ENCODE data around the gene PLPP1.
A peak's percentile ranks its signal among the peaks of the same experiment; 100 is the strongest.

The PLPP1 gene

GRCh38 chr5:55534436-55535198, at the start of gene PLPP1:
PLPP1 (minus strand) TSS chr5:55534964; CDS start chr5:55534629, 335 bp downstream.
- TF ChIP-seq GATA3 (IDR thresholded peaks at IDR 0.05; ENCODE audit: low read depth, low read length) (no peak), GATA2 (IDR thresholded peaks at IDR 0.05; ENCODE audit: low read depth, low read length) (no peak)

- TF ChIP-seq GATA3 (IDR thresholded peaks at IDR 0.05; ENCODE audit: low read depth, low read length) (no peak), GATA2 (IDR thresholded peaks at IDR 0.05; ENCODE audit: low read depth, low read length) (no peak)
Observed at GRCh38 chr5:55583578-55583977, 48.8 kb upstream of the PLPP1 start.

GRCh38 chr5:55582256-55582655, 47.5 kb upstream of the PLPP1 start:
- TF ChIP-seq GATA2 (IDR thresholded peaks at IDR 0.05; ENCODE audit: low read depth, low read length) (no peak), GATA3 (IDR thresholded peaks at IDR 0.05; ENCODE audit: low read depth, low read length) (no peak)

GRCh38 chr5:55580042-55580441, 45.3 kb upstream of the PLPP1 start:
- TF ChIP-seq GATA2 (IDR thresholded peaks at IDR 0.05; ENCODE audit: low read depth, low read length) (no peak), GATA3 (IDR thresholded peaks at IDR 0.05; ENCODE audit: low read depth, low read length) (no peak)

- peak; percentile 39; the same call in 1 of the 2 replicates for TF ChIP-seq GATA3 (IDR thresholded peaks at IDR 0.05; ENCODE audit: low read depth, low read length)
- TF ChIP-seq GATA2 (IDR thresholded peaks at IDR 0.05; ENCODE audit: low read depth, low read length): peak; percentile 79
Observed at GRCh38 chr5:55578771-55579170, 44.0 kb upstream of the PLPP1 start.

- TF ChIP-seq GATA3 (IDR thresholded peaks at IDR 0.05; ENCODE audit: low read depth, low read length) (no peak), GATA2 (IDR thresholded peaks at IDR 0.05; ENCODE audit: low read depth, low read length) (no peak)
Observed at GRCh38 chr5:55577353-55578060, 42.7 kb upstream of the PLPP1 start.

GRCh38 chr5:55576661-55577060, 41.9 kb upstream of the PLPP1 start:
- TF ChIP-seq GATA3 (IDR thresholded peaks at IDR 0.05; ENCODE audit: low read depth, low read length) (no peak), GATA2 (IDR thresholded peaks at IDR 0.05; ENCODE audit: low read depth, low read length) (no peak)

- TF ChIP-seq GATA2 (IDR thresholded peaks at IDR 0.05; ENCODE audit: low read depth, low read length): no peak
- TF ChIP-seq GATA3 (IDR thresholded peaks at IDR 0.05; ENCODE audit: low read depth, low read length): no peak
Observed at GRCh38 chr5:55575815-55576583, 41.2 kb upstream of the PLPP1 start.

- TF ChIP-seq GATA2 (IDR thresholded peaks at IDR 0.05; ENCODE audit: low read depth, low read length) (no peak), GATA3 (IDR thresholded peaks at IDR 0.05; ENCODE audit: low read depth, low read length) (no peak)
Observed at GRCh38 chr5:55572600-55572999, 37.8 kb upstream of the PLPP1 start.

- TF ChIP-seq GATA3 (IDR thresholded peaks at IDR 0.05; ENCODE audit: low read depth, low read length) (no peak), GATA2 (IDR thresholded peaks at IDR 0.05; ENCODE audit: low read depth, low read length) (no peak)
Observed at GRCh38 chr5:55572020-55572419, 37.3 kb upstream of the PLPP1 start.

GRCh38 chr5:55570570-55570969, 35.8 kb upstream of the PLPP1 start:
- TF ChIP-seq GATA3 (IDR thresholded peaks at IDR 0.05; ENCODE audit: low read depth, low read length) (no peak), GATA2 (IDR thresholded peaks at IDR 0.05; ENCODE audit: low read depth, low read length) (no peak)

GRCh38 chr5:55570026-55570425, 35.3 kb upstream of the PLPP1 start:
- TF ChIP-seq GATA2 (IDR thresholded peaks at IDR 0.05; ENCODE audit: low read depth, low read length) (no peak), GATA3 (IDR thresholded peaks at IDR 0.05; ENCODE audit: low read depth, low read length) (no peak)

- TF ChIP-seq GATA3 (IDR thresholded peaks at IDR 0.05; ENCODE audit: low read depth, low read length) (no peak), GATA2 (IDR thresholded peaks at IDR 0.05; ENCODE audit: low read depth, low read length) (no peak)
Observed at GRCh38 chr5:55569513-55569865, 34.7 kb upstream of the PLPP1 start.

Data from SH-SY5Y (cell line).